HG03442 (cell line): ENCODE measurements around the gene SSNA1.

ENCODE experiments used
- ATAC-seq: cut with Tn5 transposase; IDR thresholded peaks from one replicate; pipeline ENCODE4 v1.9.1; 2021; ENCODE audit warnings: mild to moderate bottlenecking, moderate library complexity; ENCODE audit not compliant: unreplicated experiment

SSNA1 gene

GRCh38 chr9:137188490-137189296 is at the start of gene SSNA1, which contains the start of gene ANAPC2:
SSNA1 (plus strand) TSS chr9:137188676; CDS start chr9:137188727, 51 bp downstream.
ANAPC2 (minus strand) TSS chr9:137188560; CDS start chr9:137188532, 28 bp downstream.
- peak; percentile 75 for ATAC-seq

GRCh38 chr9:137138722-137139467 is 49.6 kb upstream of the SSNA1 start, which contains the start of gene GRIN1:
GRIN1 (plus strand) TSS chr9:137139154; CDS start chr9:137139487, 333 bp downstream.
- no peak for ATAC-seq

GRCh38 chr9:137139468-137140150 is 48.9 kb upstream of the SSNA1 start:
- ATAC-seq = no peak

- ATAC-seq = no peak
Measured at GRCh38 chr9:137140151-137141012, 48.1 kb upstream of the SSNA1 start.

- no peak for ATAC-seq
Measured at GRCh38 chr9:137141050-137141810, 47.2 kb upstream of the SSNA1 start.

- ATAC-seq = no peak
Measured at GRCh38 chr9:137141976-137142936, 46.2 kb upstream of the SSNA1 start.

- ATAC-seq = no peak
Measured at GRCh38 chr9:137143459-137143858, 45.0 kb upstream of the SSNA1 start.

GRCh38 chr9:137145731-137146526 is 42.5 kb upstream of the SSNA1 start:
- no peak for ATAC-seq

- no peak for ATAC-seq
Measured at GRCh38 chr9:137146527-137146918, 42.0 kb upstream of the SSNA1 start.

GRCh38 chr9:137147091-137147792 is 41.2 kb upstream of the SSNA1 start:
- no peak for ATAC-seq

- ATAC-seq = no peak
Measured at GRCh38 chr9:137147793-137148160, 40.7 kb upstream of the SSNA1 start.

- no peak for ATAC-seq
Measured at GRCh38 chr9:137148242-137148641, 40.2 kb upstream of the SSNA1 start.

- no peak for ATAC-seq
Measured at GRCh38 chr9:137148661-137149060, 39.8 kb upstream of the SSNA1 start.

- ATAC-seq = no peak
Measured at GRCh38 chr9:137149363-137149762, 39.1 kb upstream of the SSNA1 start.

- no peak for ATAC-seq
Measured at GRCh38 chr9:137149942-137150616, 38.4 kb upstream of the SSNA1 start.

- ATAC-seq = no peak
Measured at GRCh38 chr9:137150617-137151457, 37.6 kb upstream of the SSNA1 start.
